Natural killer cell (primary cell): ENCODE measurements around the gene ATP8B3. TPM values are rescaled to one million over a fixed set of nuclear protein-coding genes. Genes with fewer than 3 reads are reported as not detected.

ENCODE experiments used
- ATAC-seq, 3 donors: fragments of 150-1000 bp in 2 of 3; fragments of 200-7000 bp in 1 of 3; cut with Tn5 transposase; 1 replicate in 1 of 3; 2 replicates in 2 of 3; pipeline ENCODE4 v1.10.0; 2021; ENCODE audit warnings: mild to moderate bottlenecking in 2 of 3, moderate library complexity in 2 of 3
- DNase-seq, 2 donors: peaks; one replicate each; pipeline versions ENCODE4 v3.0.0 to v3.0.0-alpha.2; 2013 to 2021; ENCODE audit warnings: mixed read lengths in 1 of 2
- H3K27ac ChIP-seq: one replicate; pipeline ENCODE4 v1.5.1; 2013; ENCODE audit warnings: mild to moderate bottlenecking, low read length
- H3K27me3 ChIP-seq: one replicate; pipeline ENCODE4 v1.6.1; 2013; ENCODE audit warnings: low read length; ENCODE audit not compliant: control insufficient read depth, insufficient read depth
- H3K36me3 ChIP-seq: one replicate; pipeline ENCODE4 v1.6.1; 2013; ENCODE audit warnings: low read length; ENCODE audit not compliant: control insufficient read depth, insufficient read depth
- H3K4me1 ChIP-seq: one replicate; pipeline ENCODE4 v1.6.1; 2013; ENCODE audit warnings: low read length; ENCODE audit not compliant: control insufficient read depth, insufficient read depth
- H3K4me3 ChIP-seq: one replicate; pipeline ENCODE4 v1.5.1; 2013; ENCODE audit warnings: low read length
- H3K9me3 ChIP-seq: one replicate; pipeline ENCODE4 v1.6.1; 2013; ENCODE audit warnings: low read length; ENCODE audit not compliant: control insufficient read depth, insufficient read depth
- H3K27ac Mint-ChIP-seq, 2 donors: one replicate each; pipeline ENCODE4 v1.8.0; 2022; ENCODE audit warnings: mild to moderate bottlenecking in 2 of 2, mixed read lengths in 2 of 2, moderate library complexity in 1 of 2
- H3K27me3 Mint-ChIP-seq, 2 donors: one replicate each; pipeline ENCODE4 v1.8.0; 2022; ENCODE audit warnings: low read depth in 2 of 2, mixed read lengths in 2 of 2
- H3K36me3 Mint-ChIP-seq: one replicate; pipeline ENCODE4 v1.8.0; 2022; ENCODE audit warnings: mixed read lengths
- H3K4me1 Mint-ChIP-seq, 2 donors: one replicate each; pipeline ENCODE4 v1.8.0; 2022; ENCODE audit warnings: mixed read lengths in 2 of 2
- H3K4me3 Mint-ChIP-seq: one replicate; pipeline ENCODE4 v1.8.0; 2022; ENCODE audit warnings: mild to moderate bottlenecking, moderate library complexity, mixed read lengths
- H3K9me3 Mint-ChIP-seq, 2 donors: one replicate each; pipeline ENCODE4 v1.8.0; 2022; ENCODE audit warnings: mixed read lengths in 2 of 2
- CTCF ChIP-seq: fragments of 200-600 bp; IDR thresholded peaks from one replicate; pipeline ENCODE4 v1.8.0; 2022; ENCODE audit warnings: antibody characterized with exemption
- WGBS: methylation state at CpG from one replicate; pipeline ENCODE4 v1.1.7; 2013; ENCODE audit warnings: missing lambda C conversion rate; ENCODE audit not compliant: insufficient coverage; 5-methylcytosine and 5-hydroxymethylcytosine counted together
- intact Hi-C: fragments of 100-400 bp; cut with micrococcal nuclease; formaldehyde crosslinking; loops from one replicate; pipeline ENCODE4 v1.14.2; 2022
- total RNA-seq, 4 donors: library from RNA; stranded (reverse); fragments of 120-200 nt in 1 of 4; gene quantifications; one replicate each; pipeline versions ENCODE4 v1.2.3 to v1.2.4, GENCODE V29; 2013 to 2022

ATP8B3 gene
- total RNA-seq, 3 donors from 2014 or later (not counting 1 experiment from before 2014, with no cell fraction given): 5.3 to 11.5 (median 11.2) TPM

GRCh38 chr19:1752009-1752756 is 59.9 kb downstream of the ATP8B3 start:
- Mint-ChIP-seq H3K9me3 (no peaks in the 10 kb centered on the region), H3K27ac (no peak overlapping the region), H3K4me1 (peaks cover 0 to 30% of the 10 kb centered on the region in 2 donors), H3K4me3 (no peak overlapping the region), H3K36me3 (no peaks in the 10 kb centered on the region), H3K27me3 (peaks cover 14 to 48% of the 10 kb centered on the region in 2 donors)
- Histone ChIP-seq H3K4me3 (no peak overlapping the region), H3K4me1 (peaks cover 40% of the 10 kb centered on the region), H3K36me3 (no peaks in the 10 kb centered on the region), H3K27me3 (peaks cover 70% of the 10 kb centered on the region), H3K9me3 (peaks cover 3% of the 10 kb centered on the region), H3K27ac (no peak overlapping the region)
- no peak for TF ChIP-seq CTCF
- ATAC-seq: no peak
- no peak for DNase-seq
- 5% methylated on average over 14 of the region's 16 CpGs for WGBS
- intact Hi-C loops: no loop called here

- Mint-ChIP-seq H3K27me3 (peaks cover 14 to 43% of the 10 kb centered on the region in 2 donors), H3K9me3 (no peaks in the 10 kb centered on the region), H3K36me3 (no peaks in the 10 kb centered on the region), H3K27ac (no peak overlapping the region), H3K4me3 (no peak overlapping the region), H3K4me1 (peaks cover 0 to 25% of the 10 kb centered on the region in 2 donors)
- Histone ChIP-seq H3K27me3 (peaks cover 71% of the 10 kb centered on the region), H3K4me1 (peaks cover 38% of the 10 kb centered on the region), H3K36me3 (no peaks in the 10 kb centered on the region), H3K4me3 (no peak overlapping the region), H3K9me3 (peaks cover 3% of the 10 kb centered on the region), H3K27ac (no peak overlapping the region)
- DNase-seq (no peak), ATAC-seq (no peak)
- no peak for TF ChIP-seq CTCF
- intact Hi-C loops: no loop called here
- WGBS: 13% methylated on average over 12 of the region's 16 CpGs
These were observed 60.6 kb downstream of the ATP8B3 start for GRCh38 chr19:1751367-1752008.

- DNase-seq: no peak
- Mint-ChIP-seq H3K4me1 (peaks cover 0 to 22% of the 10 kb centered on the region in 2 donors), H3K27ac (no peak overlapping the region), H3K36me3 (no peaks in the 10 kb centered on the region), H3K27me3 (peaks cover 10 to 39% of the 10 kb centered on the region in 2 donors), H3K9me3 (no peaks in the 10 kb centered on the region), H3K4me3 (peak overlapping the region; percentile 63)
- intact Hi-C loops: no loop called here
- no peak overlapping the region for H3K4me3 ChIP-seq
- peaks cover 38% of the 10 kb centered on the region for H3K4me1 ChIP-seq
- 3% methylated on average over 11 of the region's 14 CpGs for WGBS
- no peak for ATAC-seq
- no peak overlapping the region for H3K27ac ChIP-seq
- no peak for TF ChIP-seq CTCF
- H3K9me3 ChIP-seq: peaks cover 3% of the 10 kb centered on the region
- H3K27me3 ChIP-seq: peaks cover 63% of the 10 kb centered on the region
- H3K36me3 ChIP-seq: no peaks in the 10 kb centered on the region
These were observed 61.6 kb downstream of the ATP8B3 start for GRCh38 chr19:1750343-1751021.
